IPS DF 6.9 (cell line): ENCODE data around the gene CAPN5.
"Not testable (repeated sequence)": the region's sequence is repeated elsewhere in the genome, so short reads cannot be mapped to it uniquely, and the experiment has no call there.

Experiments
- DNase-seq: peaks from one replicate; pipeline ENCODE4 v3.0.0-alpha.2; 2013; ENCODE audit warnings: low read depth, low spot score
- H3K27ac ChIP-seq: one replicate; pipeline ENCODE4 v1.5.1; 2013; ENCODE audit warnings: low read length, control low read depth
- H3K27me3 ChIP-seq: 2 replicates; pipeline ENCODE4 v1.6.1; 2013; ENCODE audit warnings: mild to moderate bottlenecking, low read length; ENCODE audit not compliant: control insufficient read depth, insufficient read depth
- H3K36me3 ChIP-seq: 2 replicates; pipeline ENCODE4 v1.6.1; 2013; ENCODE audit warnings: low read length; ENCODE audit not compliant: control insufficient read depth, insufficient read depth
- H3K4me1 ChIP-seq: 2 replicates; pipeline ENCODE4 v1.6.1; 2013; ENCODE audit warnings: low read length; ENCODE audit not compliant: control insufficient read depth, insufficient read depth
- H3K4me3 ChIP-seq: 2 replicates; pipeline ENCODE4 v1.5.1; 2013; ENCODE audit warnings: mild to moderate bottlenecking, low read length
- H3K9me3 ChIP-seq: 2 replicates; pipeline ENCODE4 v1.6.1; 2013; ENCODE audit warnings: low read length, inconsistent platforms; ENCODE audit not compliant: control insufficient read depth, insufficient read depth
- WGBS: extraction: QIAGEN DNeasy Blood & Tissue Kit; methylation state at CpG from one replicate; pipeline ENCODE4 v1.1.7; 2013; ENCODE audit warnings: mixed read lengths, missing lambda C conversion rate; ENCODE audit not compliant: insufficient read length, insufficient coverage; 5-methylcytosine and 5-hydroxymethylcytosine counted together

CAPN5 gene

GRCh38 chr11:77066229-77067042 lies at the start of gene CAPN5:
CAPN5 (plus strand) TSS chr11:77066971; CDS start chr11:77084887, 17,916 bp downstream.
- H3K4me1 ChIP-seq = peaks cover 3% of the 10 kb centered on the region
- WGBS = no CpG with 5 or more reads among the region's 69 CpGs
- no peaks in the 10 kb centered on the region for H3K36me3 ChIP-seq
- DNase-seq = peak; percentile 68
- peak within 1 kb of the TSS; percentile 79; the same call in 1 of the 2 replicates for H3K4me3 ChIP-seq
- no peaks in the 10 kb centered on the region for H3K9me3 ChIP-seq
- H3K27me3 ChIP-seq = no peaks in the 10 kb centered on the region
- no peak within 1 kb of the TSS for H3K27ac ChIP-seq

- not testable (repeated sequence) for H3K4me3 ChIP-seq, H3K27me3 ChIP-seq, H3K4me1 ChIP-seq, H3K27ac ChIP-seq, H3K9me3 ChIP-seq, H3K36me3 ChIP-seq, DNase-seq
- no CpG with 5 or more reads among the region's 2 CpGs for WGBS
Observed at GRCh38 chr11:77018396-77018924, 48.3 kb upstream of the CAPN5 start.

GRCh38 chr11:77019976-77020595 lies 46.7 kb upstream of the CAPN5 start:
- H3K27me3 ChIP-seq = no peaks in the 10 kb centered on the region
- DNase-seq = no peak
- no CpG with 5 or more reads among the region's 2 CpGs for WGBS
- H3K27ac ChIP-seq = no peak overlapping the region
- H3K9me3 ChIP-seq = no peaks in the 10 kb centered on the region
- H3K4me3 ChIP-seq = no peak overlapping the region
- H3K36me3 ChIP-seq = no peaks in the 10 kb centered on the region
- 0 out of 2 replicates have a peak, but pooled peaks cover 2% of the 10 kb centered on the region for H3K4me1 ChIP-seq

GRCh38 chr11:77020734-77021133 lies 46.0 kb upstream of the CAPN5 start:
- DNase-seq = no peak
- Histone ChIP-seq H3K4me3 (no peak overlapping the region), H3K9me3 (no peaks in the 10 kb centered on the region), H3K27me3 (no peaks in the 10 kb centered on the region), H3K27ac (no peak overlapping the region), H3K36me3 (no peaks in the 10 kb centered on the region), H3K4me1 (0 out of 2 replicates have a peak, but pooled peaks cover 2% of the 10 kb centered on the region)
- no CpG with 5 or more reads among the region's 2 CpGs for WGBS

GRCh38 chr11:77024745-77025144 lies 42.0 kb upstream of the CAPN5 start:
- no peak for DNase-seq
- Histone ChIP-seq H3K27me3 (no peaks in the 10 kb centered on the region), H3K4me3 (no peak overlapping the region), H3K27ac (no peak overlapping the region), H3K36me3 (no peaks in the 10 kb centered on the region), H3K9me3 (no peaks in the 10 kb centered on the region), H3K4me1 (0 out of 2 replicates have a peak, but pooled peaks cover 2% of the 10 kb centered on the region)

GRCh38 chr11:77026221-77026620 lies 40.5 kb upstream of the CAPN5 start:
- no peaks in the 10 kb centered on the region for H3K27me3 ChIP-seq
- WGBS = no CpG with 5 or more reads among the region's 3 CpGs

GRCh38 chr11:77026743-77027142 lies 40.0 kb upstream of the CAPN5 start:
- Histone ChIP-seq H3K27me3 (no peaks in the 10 kb centered on the region), H3K4me1 (no peaks in the 10 kb centered on the region), H3K9me3 (no peaks in the 10 kb centered on the region), H3K27ac (no peak overlapping the region), H3K4me3 (no peak overlapping the region), H3K36me3 (no peaks in the 10 kb centered on the region)
- no peak for DNase-seq
- WGBS = no CpG with 5 or more reads among the region's 2 CpGs

More at GRCh38 chr11:77026221-77026620, 40.5 kb upstream of the CAPN5 start:
- no peak for DNase-seq
- no peaks in the 10 kb centered on the region for H3K36me3 ChIP-seq
- H3K9me3 ChIP-seq = no peaks in the 10 kb centered on the region
- H3K4me3 ChIP-seq = no peak overlapping the region
- no peak overlapping the region for H3K27ac ChIP-seq
- H3K4me1 ChIP-seq = no peaks in the 10 kb centered on the region

GRCh38 chr11:77027275-77027674 lies 39.5 kb upstream of the CAPN5 start:
- DNase-seq = no peak
- Histone ChIP-seq H3K4me1 (no peaks in the 10 kb centered on the region), H3K9me3 (no peaks in the 10 kb centered on the region), H3K27me3 (no peaks in the 10 kb centered on the region), H3K36me3 (no peaks in the 10 kb centered on the region), H3K27ac (no peak overlapping the region), H3K4me3 (no peak overlapping the region)
- no CpG with 5 or more reads among the region's 1 CpG for WGBS

GRCh38 chr11:77029829-77030228 lies 36.9 kb upstream of the CAPN5 start:
- no peak overlapping the region for H3K27ac ChIP-seq
- H3K36me3 ChIP-seq = no peaks in the 10 kb centered on the region
- H3K4me1 ChIP-seq = no peaks in the 10 kb centered on the region
- no peak overlapping the region for H3K4me3 ChIP-seq
- DNase-seq = no peak
- WGBS = no CpG with 5 or more reads among the region's 7 CpGs
- no peaks in the 10 kb centered on the region for H3K9me3 ChIP-seq
- no peaks in the 10 kb centered on the region for H3K27me3 ChIP-seq

- no peak overlapping the region for H3K27ac ChIP-seq
- no CpG with 5 or more reads among the region's 12 CpGs for WGBS
- H3K27me3 ChIP-seq = no peaks in the 10 kb centered on the region
- H3K9me3 ChIP-seq = no peaks in the 10 kb centered on the region
- H3K4me3 ChIP-seq = no peak overlapping the region
- H3K36me3 ChIP-seq = no peaks in the 10 kb centered on the region
- H3K4me1 ChIP-seq = no peaks in the 10 kb centered on the region
- DNase-seq = no peak
Observed at GRCh38 chr11:77030834-77031414, 35.8 kb upstream of the CAPN5 start.
